SH-SY5Y (cell line): Measurements from ENCODE around the gene MEGF9.

Experiments used
- GATA2 ChIP-seq: IDR thresholded peaks from 2 replicates; pipeline ENCODE4 v1.6.1; 2011; ENCODE audit warnings: mild to moderate bottlenecking, low read depth, low read length
- GATA3 ChIP-seq: IDR thresholded peaks from 2 replicates; pipeline ENCODE4 v1.6.1; 2011; ENCODE audit warnings: low read depth, mild to moderate bottlenecking, low read length, moderate library complexity

MEGF9 gene

DNA sequence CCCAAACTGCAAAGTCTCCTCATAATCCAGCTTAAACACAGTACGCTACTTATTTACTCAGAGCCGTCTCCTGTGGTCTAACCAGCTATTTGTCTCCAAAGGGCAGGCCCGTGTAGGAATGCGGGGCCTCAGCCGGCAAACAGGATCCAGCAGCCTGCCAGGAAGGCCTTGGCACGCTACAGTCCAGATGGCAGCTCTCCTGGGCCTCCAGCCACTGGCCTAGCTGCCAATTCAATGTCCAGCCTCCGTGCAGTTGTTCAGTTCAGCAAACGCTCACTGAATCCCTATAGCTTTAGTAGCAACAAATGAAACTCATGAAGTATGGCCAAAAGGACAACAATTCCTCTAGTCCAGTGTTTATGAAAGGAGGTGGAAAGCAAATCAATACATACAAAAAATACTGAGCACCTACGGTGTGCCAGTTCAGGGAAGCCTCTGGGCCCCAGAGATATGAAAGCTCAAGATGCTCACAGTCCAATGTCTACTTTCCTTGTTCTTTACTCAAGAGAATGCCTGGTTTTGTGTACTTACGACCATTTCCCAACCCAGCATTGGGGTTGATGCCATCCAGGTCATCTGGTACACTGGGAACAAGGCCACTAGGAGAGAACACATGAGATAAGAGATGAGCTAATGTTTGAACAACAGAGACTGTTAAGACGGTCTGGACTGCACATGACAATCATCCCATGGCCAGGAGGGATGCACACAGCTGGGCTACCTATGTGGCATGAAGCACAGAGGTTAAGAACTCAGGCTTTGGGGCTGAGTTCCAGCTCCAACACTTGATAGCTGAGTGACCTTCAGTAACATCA, 142.6 kb downstream of the MEGF9 start:
- TF ChIP-seq GATA3 = no peak
- no peak for TF ChIP-seq GATA2

- TF ChIP-seq GATA3 (no peak), GATA2 (no peak)
Observed at GRCh38 chr9:120570296-120570695, 144.0 kb downstream of the MEGF9 start.

DNA sequence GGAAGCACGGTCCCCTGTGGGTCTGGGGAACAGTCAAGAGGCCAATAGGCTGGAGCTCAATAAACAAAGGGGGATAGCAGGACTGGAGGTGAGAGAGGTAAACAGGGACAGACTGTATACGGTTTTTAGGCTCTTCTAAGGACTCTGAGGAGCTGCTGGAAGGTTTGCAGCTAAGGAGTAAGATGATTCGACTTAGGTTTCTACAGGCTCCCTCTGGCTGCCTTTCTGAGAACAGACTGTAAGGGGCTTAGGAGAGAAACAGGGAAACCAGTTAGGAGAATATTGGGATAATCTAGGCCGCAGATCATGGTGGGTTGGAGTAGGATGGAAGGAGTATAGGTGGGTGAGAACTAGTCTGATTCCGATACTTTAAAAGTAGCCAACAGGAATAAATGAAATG, 144.7 kb downstream of the MEGF9 start:
- TF ChIP-seq GATA2 (no peak), GATA3 (no peak)

- TF ChIP-seq GATA3 = no peak
- TF ChIP-seq GATA2 = no peak
Observed at GRCh38 chr9:120568816-120569215, 145.5 kb downstream of the MEGF9 start.

DNA sequence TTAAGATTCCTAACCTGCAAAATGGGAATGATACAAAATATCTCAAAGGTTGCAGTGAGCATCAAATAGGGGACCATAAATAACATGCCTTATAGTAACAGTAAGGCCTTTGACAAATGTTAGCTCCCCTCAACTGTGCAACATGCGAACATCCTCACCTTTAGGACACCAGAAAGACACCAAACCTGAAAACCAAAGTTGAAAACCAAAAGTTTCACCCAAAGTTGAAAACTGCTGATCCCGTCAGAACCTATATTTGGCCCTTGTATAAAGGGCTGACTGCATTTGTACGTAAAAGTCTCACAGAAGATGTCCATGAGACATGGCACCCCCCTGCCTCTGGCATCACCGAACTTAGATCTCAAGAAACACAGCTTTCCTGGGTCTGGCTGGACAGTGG, 146.4 kb downstream of the MEGF9 start:
- TF ChIP-seq GATA2 = no peak
- no peak for TF ChIP-seq GATA3

- TF ChIP-seq GATA2 = no peak
- TF ChIP-seq GATA3 = no peak
Observed at GRCh38 chr9:120567081-120567480, 147.2 kb downstream of the MEGF9 start.

DNA sequence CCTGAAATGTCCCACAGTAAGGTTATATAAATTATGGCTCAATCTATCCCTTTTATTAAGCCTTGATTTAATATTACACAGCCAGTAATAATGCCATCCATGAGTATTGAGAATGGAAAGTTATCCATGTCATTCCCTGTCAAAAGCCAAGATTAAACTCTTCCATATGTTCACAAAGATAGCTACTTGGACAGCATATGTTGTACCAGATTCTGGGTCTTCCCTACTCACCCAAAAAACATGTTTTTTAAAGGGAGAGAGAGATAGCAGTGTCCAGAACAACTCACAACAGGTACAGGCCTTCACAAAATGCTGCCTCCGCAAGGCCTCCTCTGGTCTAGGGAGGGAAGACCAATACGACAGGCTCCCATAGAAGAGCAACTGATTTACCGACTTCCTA, 149.7 kb downstream of the MEGF9 start:
- TF ChIP-seq GATA2 (no peak), GATA3 (no peak)

DNA sequence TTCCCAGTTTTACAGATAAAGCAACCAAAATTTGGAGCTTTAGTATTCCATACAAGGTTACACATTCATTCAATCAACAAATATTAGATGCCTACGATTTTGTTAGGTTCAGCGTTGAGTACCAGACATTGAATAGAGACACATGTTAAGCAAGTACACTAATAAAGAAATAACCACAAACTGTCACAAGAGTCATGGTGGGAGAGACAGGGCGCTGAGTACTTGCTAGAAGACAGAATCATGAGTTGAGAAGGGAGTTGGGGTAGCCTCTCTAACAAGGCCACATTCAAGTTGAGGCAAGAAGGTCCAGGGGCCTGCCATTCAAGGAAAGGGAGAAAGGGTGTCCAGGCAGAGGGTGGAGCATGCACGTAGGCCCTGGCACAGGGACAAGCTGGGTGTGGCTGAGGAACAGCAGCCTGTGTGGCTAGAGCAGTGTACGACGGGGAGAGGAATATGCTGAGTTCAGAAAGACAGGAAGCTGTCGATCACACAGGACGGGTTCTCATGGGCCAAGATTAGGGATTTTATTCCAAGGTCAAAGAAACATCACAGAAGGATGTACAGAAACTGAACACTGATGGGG, 151.3 kb downstream of the MEGF9 start:
- TF ChIP-seq GATA2 (no peak), GATA3 (no peak)

DNA sequence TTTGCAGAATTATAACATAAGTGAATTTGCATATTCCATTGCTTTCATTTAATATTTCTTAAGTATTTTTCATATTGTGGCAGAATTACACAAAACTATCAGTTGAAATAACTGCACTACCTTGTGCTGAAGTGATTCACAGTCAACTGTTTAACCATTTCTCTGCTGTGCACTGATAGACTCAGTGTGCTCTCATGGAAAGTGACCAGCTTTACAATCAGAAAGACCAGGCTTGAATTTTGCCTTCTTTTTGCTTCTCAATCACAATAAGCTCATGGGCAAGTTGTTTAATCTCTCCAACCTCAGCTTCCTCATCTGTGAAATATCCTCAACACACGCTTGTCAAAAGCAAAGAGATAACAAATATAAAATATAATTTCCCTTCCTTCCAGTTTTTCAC, 152.6 kb downstream of the MEGF9 start:
- TF ChIP-seq GATA2 = no peak
- no peak for TF ChIP-seq GATA3

DNA sequence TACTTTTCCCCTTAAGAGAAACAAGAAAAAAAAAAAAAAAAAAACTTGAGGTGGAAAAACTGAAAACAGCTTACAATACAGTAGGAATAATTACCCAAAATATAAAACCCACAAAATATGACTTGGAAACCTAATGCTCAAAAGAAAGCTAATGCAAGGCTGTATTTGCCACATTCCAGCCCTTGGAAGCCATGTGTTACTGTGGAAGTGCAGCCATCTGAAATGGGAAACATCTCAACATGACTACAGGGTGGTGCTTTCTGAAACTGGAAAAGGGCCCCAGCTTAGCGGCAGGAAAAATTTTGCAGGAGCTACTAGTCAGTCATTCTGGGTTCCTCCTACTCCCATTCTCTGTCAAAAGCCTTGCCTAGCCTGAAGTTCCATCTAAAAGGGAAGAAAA, 154.7 kb downstream of the MEGF9 start:
- TF ChIP-seq GATA3 (no peak), GATA2 (no peak)

DNA sequence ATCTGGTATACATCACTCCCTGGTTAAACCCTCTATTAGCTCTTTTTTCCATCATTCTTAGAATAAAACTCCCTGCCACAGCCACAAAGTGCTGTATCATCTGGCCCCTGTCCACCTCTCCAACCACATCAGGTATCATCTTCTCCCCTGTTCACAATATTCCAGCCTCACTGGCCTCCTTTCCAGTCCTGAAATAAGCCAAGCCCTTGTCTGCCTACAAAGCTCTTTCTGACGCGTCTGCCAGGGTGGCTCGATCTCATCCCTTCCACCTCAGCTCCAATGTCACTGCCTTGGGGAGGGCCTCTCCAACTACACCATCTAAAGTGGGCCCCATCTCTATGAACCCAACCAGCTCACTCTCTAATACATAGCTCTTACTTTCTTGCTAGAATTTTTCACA, 155.8 kb downstream of the MEGF9 start:
- TF ChIP-seq GATA2 (no peak), GATA3 (no peak)

GRCh38 chr9:120557205-120557604, 157.1 kb downstream of the MEGF9 start:
- TF ChIP-seq GATA2 (no peak), GATA3 (no peak)

GRCh38 chr9:120556775-120557174, 157.5 kb downstream of the MEGF9 start:
- TF ChIP-seq GATA2 (no peak), GATA3 (no peak)

DNA sequence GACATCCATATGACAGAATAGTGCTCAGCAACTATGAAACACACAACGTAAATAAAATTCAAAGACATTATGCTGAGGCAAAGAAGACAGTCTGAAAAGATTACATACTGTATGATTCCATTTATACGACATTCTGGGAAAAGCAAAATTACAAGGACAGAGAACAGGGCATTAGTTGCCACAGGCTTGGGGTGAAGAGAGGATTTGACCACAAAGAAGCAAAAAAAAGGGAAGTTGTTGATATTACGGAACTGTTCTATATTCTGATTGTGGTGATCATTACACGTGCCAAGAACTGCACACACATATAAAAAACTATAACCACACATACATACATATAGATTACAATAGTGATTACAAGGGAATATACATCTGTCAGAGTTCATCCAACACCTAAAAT, 158.4 kb downstream of the MEGF9 start:
- TF ChIP-seq GATA3 = no peak
- TF ChIP-seq GATA2 = no peak
